ENCODE results near the gene DUOXA1.

DNA sequence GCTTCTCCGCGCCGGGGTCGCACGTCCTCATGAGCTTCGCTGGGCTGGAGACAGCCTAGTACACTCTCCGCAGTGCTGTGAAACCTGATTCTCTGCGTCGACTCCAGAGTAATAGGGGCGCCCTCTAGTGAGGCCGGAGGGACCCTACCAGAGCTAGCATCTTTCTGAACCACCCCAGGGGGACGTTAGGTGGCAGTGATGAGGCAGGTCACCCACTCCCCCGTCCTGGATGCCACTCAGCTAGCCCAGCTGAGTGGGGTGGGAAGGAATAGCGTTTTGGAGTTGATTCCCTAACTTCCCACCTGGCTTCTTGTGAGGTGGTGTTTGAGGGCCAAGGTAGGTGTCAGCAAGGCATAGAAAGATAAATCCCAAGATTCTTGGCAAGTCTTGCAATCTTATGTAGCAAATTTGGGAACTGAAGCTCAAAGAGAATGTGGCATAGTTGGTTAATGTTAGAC, 11.5 kb downstream of the DUOXA1 start:
- TF ChIP-seq ELF1 (IDR thresholded peaks at IDR 0.05) (no peak), RAD21 (IDR thresholded peaks at IDR 0.05; ENCODE audit: low read length) (peak; percentile 83)
- TF ChIP-seq, protein P1, sequence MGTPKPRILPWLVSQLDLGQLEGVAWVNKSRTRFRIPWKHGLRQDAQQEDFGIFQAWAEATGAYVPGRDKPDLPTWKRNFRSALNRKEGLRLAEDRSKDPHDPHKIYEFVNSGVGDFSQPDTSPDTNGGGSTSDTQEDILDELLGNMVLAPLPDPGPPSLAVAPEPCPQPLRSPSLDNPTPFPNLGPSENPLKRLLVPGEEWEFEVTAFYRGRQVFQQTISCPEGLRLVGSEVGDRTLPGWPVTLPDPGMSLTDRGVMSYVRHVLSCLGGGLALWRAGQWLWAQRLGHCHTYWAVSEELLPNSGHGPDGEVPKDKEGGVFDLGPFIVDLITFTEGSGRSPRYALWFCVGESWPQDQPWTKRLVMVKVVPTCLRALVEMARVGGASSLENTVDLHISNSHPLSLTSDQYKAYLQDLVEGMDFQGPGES (IDR thresholded peaks at IDR 0.05; ENCODE audit: low read depth, low read length), result no peak
- TF ChIP-seq, protein P2, sequence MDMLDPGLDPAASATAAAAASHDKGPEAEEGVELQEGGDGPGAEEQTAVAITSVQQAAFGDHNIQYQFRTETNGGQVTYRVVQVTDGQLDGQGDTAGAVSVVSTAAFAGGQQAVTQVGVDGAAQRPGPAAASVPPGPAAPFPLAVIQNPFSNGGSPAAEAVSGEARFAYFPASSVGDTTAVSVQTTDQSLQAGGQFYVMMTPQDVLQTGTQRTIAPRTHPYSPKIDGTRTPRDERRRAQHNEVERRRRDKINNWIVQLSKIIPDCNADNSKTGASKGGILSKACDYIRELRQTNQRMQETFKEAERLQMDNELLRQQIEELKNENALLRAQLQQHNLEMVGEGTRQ (IDR thresholded peaks at IDR 0.05; ENCODE audit: borderline replicate concordance, low read depth, low read length), result no peak
- TF ChIP-seq, protein P3, sequence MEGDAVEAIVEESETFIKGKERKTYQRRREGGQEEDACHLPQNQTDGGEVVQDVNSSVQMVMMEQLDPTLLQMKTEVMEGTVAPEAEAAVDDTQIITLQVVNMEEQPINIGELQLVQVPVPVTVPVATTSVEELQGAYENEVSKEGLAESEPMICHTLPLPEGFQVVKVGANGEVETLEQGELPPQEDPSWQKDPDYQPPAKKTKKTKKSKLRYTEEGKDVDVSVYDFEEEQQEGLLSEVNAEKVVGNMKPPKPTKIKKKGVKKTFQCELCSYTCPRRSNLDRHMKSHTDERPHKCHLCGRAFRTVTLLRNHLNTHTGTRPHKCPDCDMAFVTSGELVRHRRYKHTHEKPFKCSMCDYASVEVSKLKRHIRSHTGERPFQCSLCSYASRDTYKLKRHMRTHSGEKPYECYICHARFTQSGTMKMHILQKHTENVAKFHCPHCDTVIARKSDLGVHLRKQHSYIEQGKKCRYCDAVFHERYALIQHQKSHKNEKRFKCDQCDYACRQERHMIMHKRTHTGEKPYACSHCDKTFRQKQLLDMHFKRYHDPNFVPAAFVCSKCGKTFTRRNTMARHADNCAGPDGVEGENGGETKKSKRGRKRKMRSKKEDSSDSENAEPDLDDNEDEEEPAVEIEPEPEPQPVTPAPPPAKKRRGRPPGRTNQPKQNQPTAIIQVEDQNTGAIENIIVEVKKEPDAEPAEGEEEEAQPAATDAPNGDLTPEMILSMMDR (IDR thresholded peaks at IDR 0.05), result peak; percentile 98
